ENCODE data around the gene DUS1L. TPM values are rescaled to one million over a fixed set of nuclear protein-coding genes. Genes with fewer than 3 reads are reported as not detected.

DUS1L gene
- total RNA-seq, 2 donors from 2014 or later, result 77.3 to 88.9 TPM

GRCh38 chr17:82092995-82093751 is 27.6 kb upstream of the DUS1L start:
- TF ChIP-seq CTCF (IDR thresholded peaks at IDR 0.05), result no peak
- Histone ChIP-seq H3K27ac (no peak overlapping the region), H3K27me3 (replicated peaks; ENCODE audit: insufficient read depth) (no peaks in the 10 kb centered on the region), H3K9me3 (no peaks in the 10 kb centered on the region), H3K4me1 (ENCODE audit: control insufficient read depth in 1 of 2, low read depth in 2 of 2) (peaks cover 10 to 18% of the 10 kb centered on the region in 2 donors), H3K4me3 (no peak overlapping the region), H3K36me3 (peaks cover 58% of the 10 kb centered on the region)
- ATAC-seq (ENCODE audit: insufficient number of reproducible peaks, low FRiP score, low read depth) (no peak), DNase-seq (ENCODE audit: low spot score) (no peak)

DNA sequence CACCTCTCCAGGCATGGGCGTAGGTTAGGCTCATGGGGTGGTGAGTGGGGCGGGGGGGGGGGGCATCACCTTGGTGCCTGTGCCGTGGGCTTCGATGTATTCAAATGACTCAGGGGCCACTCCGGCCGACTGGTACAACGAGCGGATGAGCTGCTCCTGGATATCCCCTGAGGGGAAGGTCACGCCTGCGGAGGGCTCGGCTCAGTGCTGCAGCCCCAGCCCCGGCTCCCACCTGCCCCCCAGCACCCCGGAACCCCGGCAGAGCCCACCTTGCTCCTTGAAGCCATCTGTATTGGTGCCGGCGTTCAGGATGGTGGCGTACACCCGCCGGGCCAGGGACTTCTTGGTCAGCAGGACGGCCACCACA is 27.0 kb upstream of the DUS1L start:
- Histone ChIP-seq H3K9me3 (no peaks in the 10 kb centered on the region), H3K36me3 (peaks cover 63% of the 10 kb centered on the region), H3K27me3 (replicated peaks; ENCODE audit: insufficient read depth) (no peaks in the 10 kb centered on the region), H3K4me1 (ENCODE audit: control insufficient read depth in 1 of 2, low read depth in 2 of 2) (peaks cover 10 to 18% of the 10 kb centered on the region in 2 donors), H3K27ac (no peak overlapping the region), H3K4me3 (no peak overlapping the region)
- ATAC-seq (ENCODE audit: insufficient number of reproducible peaks, low FRiP score, low read depth) (no peak), DNase-seq (ENCODE audit: low spot score) (no peak)
- no peak for TF ChIP-seq CTCF (IDR thresholded peaks at IDR 0.05)

- H3K9me3 ChIP-seq, result no peaks in the 10 kb centered on the region
- H3K27me3 ChIP-seq (replicated peaks; ENCODE audit: insufficient read depth), result no peaks in the 10 kb centered on the region
- ATAC-seq (ENCODE audit: insufficient number of reproducible peaks, low FRiP score, low read depth) (no peak), DNase-seq (ENCODE audit: low spot score) (no peak)
- H3K27ac ChIP-seq, result no peak overlapping the region
- no peak for TF ChIP-seq CTCF (IDR thresholded peaks at IDR 0.05)
- H3K4me3 ChIP-seq, result no peak overlapping the region
- H3K4me1 ChIP-seq (ENCODE audit: control insufficient read depth in 1 of 2, low read depth in 2 of 2), result peaks cover 9 to 14% of the 10 kb centered on the region in 2 donors
- peaks cover 67% of the 10 kb centered on the region for H3K36me3 ChIP-seq
Observed at GRCh38 chr17:82092094-82092586, 26.5 kb upstream of the DUS1L start.

- Histone ChIP-seq H3K4me3 (no peak overlapping the region), H3K36me3 (peaks cover 73% of the 10 kb centered on the region), H3K9me3 (no peaks in the 10 kb centered on the region), H3K27ac (no peak overlapping the region), H3K4me1 (ENCODE audit: control insufficient read depth in 1 of 2, low read depth in 2 of 2) (peaks cover 2 to 7% of the 10 kb centered on the region in 2 donors), H3K27me3 (replicated peaks; ENCODE audit: insufficient read depth) (no peaks in the 10 kb centered on the region)
- DNase-seq (ENCODE audit: low spot score) (no peak), ATAC-seq (ENCODE audit: insufficient number of reproducible peaks, low FRiP score, low read depth) (no peak)
- no peak for TF ChIP-seq CTCF (IDR thresholded peaks at IDR 0.05)
Observed at GRCh38 chr17:82091264-82092066, 25.9 kb upstream of the DUS1L start.

GRCh38 chr17:82090549-82091263 is 25.1 kb upstream of the DUS1L start:
- H3K27me3 ChIP-seq (replicated peaks; ENCODE audit: insufficient read depth), result no peaks in the 10 kb centered on the region
- no peaks in the 10 kb centered on the region for H3K9me3 ChIP-seq
- H3K4me3 ChIP-seq, result no peak overlapping the region
- peaks cover 80% of the 10 kb centered on the region for H3K36me3 ChIP-seq
- DNase-seq (ENCODE audit: low spot score), result no peak
- ATAC-seq (ENCODE audit: insufficient number of reproducible peaks, low FRiP score, low read depth), result no peak
- H3K4me1 ChIP-seq (ENCODE audit: control insufficient read depth in 1 of 2, low read depth in 2 of 2), result peaks cover 0 to under 1% of the 10 kb centered on the region in 2 donors
- H3K27ac ChIP-seq, result no peak overlapping the region
- TF ChIP-seq CTCF (IDR thresholded peaks at IDR 0.05), result no peak
